Measurements from ENCODE around the gene PPIL4.

The PPIL4 gene

DNA sequence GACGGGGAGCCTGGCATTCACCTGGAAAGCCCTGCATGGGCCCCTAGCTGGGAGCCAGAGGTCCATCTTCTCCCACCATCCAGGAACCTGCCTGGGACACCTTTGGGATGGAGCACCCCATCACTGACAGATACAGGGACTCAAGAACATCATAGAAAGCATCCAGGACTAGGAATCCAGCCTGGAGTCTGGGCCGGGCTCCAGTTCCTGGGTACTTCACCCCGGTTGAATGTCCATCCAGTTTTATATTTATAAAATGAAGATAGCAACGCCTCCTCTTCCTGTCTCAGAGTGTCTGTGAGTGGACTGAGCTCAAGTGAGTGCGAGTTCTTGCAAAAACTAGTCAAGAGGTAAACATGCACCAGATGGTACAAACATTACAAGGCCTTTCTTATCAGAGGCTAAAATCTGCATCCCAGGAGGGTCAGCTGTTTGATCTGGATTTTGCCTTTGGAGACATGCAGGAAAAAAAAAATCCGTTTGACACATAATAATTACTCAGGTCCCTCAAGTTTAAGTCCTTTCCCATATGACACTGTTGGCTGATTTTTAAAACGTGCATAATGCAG, 88.4 kb downstream of the PPIL4 start:
- DNase-seq = no peak

DNA sequence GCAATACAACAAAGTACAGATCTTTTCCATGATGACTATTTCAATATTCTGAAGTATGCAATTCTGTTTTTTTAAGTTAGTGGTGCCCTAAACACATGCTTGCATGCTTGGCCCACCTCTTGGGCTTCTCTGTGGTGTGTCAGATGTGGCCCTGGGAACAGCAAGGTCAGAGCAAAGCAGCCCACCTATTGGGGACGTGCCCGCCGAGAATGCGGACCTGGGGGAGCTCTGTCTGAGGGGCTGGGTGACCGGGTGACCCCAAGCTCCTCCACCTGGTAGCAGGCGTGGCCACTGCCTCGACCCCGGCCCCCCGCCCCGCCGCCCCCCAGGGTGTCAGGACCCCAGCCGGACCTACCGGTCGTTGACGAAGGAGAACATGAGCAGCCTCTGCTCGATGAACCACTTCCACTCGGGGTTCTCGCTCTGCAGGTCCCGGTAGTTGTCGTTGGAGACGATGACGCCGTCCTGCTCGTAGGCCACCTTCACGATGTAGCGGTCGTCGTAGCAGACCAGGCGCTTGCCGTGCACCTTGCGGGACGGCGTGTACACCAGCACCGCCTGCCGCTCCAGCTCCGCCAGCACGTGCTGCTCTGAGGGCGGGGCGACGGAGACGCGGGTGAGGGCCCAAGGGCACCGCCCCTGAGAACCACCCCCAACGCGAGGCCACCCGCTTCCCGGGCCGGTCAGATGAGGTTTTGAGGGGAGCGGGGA, 89.4 kb downstream of the PPIL4 start:
- DNase-seq = no peak

GRCh38 chr6:149455031-149455732, 90.7 kb downstream of the PPIL4 start:
- no peak for DNase-seq
